MCF 10A (cell line): ENCODE measurements around the gene CDC37L1. TPM values are rescaled to one million over a fixed set of nuclear protein-coding genes. Genes with fewer than 3 reads are reported as not detected.

ENCODE experiments used
- Bru-seq: library from RNA; stranded (reverse); fragments of 400-500 nt; gene quantifications from one replicate; lab custom pipeline; 2021; lab: Mats Ljungman, UMichigan
- BruChase-seq, 2 experiments: library from RNA; stranded (reverse); fragments of 400-500 nt; gene quantifications; one replicate each; lab custom pipeline; 2021; lab: Mats Ljungman, UMichigan
- BruUV-seq: library from RNA; stranded (reverse); fragments of 400-500 nt; replicated peaks from 2 replicates; lab custom pipeline; 2021; lab: Mats Ljungman, UMichigan
- CTCF ChIA-PET: fragments of 300-600 bp; sonication (Branson Sonifier 250); formaldehyde crosslinking; extraction: SDS; loops from one replicate; lab custom pipeline; 2021; ENCODE audit warnings: antibody characterized with exemption, inconsistent platforms; lab: Yijun Ruan, JAX
- POLR2A ChIA-PET: fragments of 300-600, 350-650 bp; sonication (Branson Sonifier 250); formaldehyde crosslinking; extraction: SDS; loops from one replicate; lab custom pipeline; 2020; ENCODE audit warnings: antibody characterized with exemption, inconsistent platforms; lab: Yijun Ruan, JAX
- DNase-seq: peaks from one replicate; pipeline ENCODE4 v3.0.0-alpha.2; 2018; ENCODE audit not compliant: unreplicated experiment
- H3K27ac Mint-ChIP-seq: one replicate; pipeline ENCODE4 v1.8.0; 2022; ENCODE audit warnings: mild to moderate bottlenecking, low read depth, mixed read lengths; ENCODE audit not compliant: unreplicated experiment
- H3K27me3 Mint-ChIP-seq: one replicate; pipeline ENCODE4 v1.8.0; 2022; ENCODE audit warnings: mixed read lengths; ENCODE audit not compliant: insufficient read depth, unreplicated experiment
- H3K36me3 Mint-ChIP-seq: one replicate; pipeline ENCODE4 v1.8.0; 2022; ENCODE audit warnings: mild to moderate bottlenecking, moderate library complexity, mixed read lengths; ENCODE audit not compliant: insufficient read depth, unreplicated experiment
- H3K4me1 Mint-ChIP-seq: one replicate; pipeline ENCODE4 v1.8.0; 2022; ENCODE audit warnings: mixed read lengths; ENCODE audit not compliant: insufficient read depth, unreplicated experiment
- H3K4me3 Mint-ChIP-seq: one replicate; pipeline ENCODE4 v1.8.0; 2022; ENCODE audit warnings: mild to moderate bottlenecking, moderate library complexity, mixed read lengths; ENCODE audit not compliant: unreplicated experiment
- H3K9me3 Mint-ChIP-seq: one replicate; pipeline ENCODE4 v1.8.0; 2022; ENCODE audit warnings: mixed read lengths; ENCODE audit not compliant: unreplicated experiment
- CTCF ChIP-seq: fragments of 200-600 bp; IDR thresholded peaks from one replicate; pipeline ENCODE4 v1.8.0; 2022; ENCODE audit warnings: antibody characterized with exemption, mild to moderate bottlenecking; ENCODE audit not compliant: unreplicated experiment
- intact Hi-C: fragments of 100-400 bp; cut with micrococcal nuclease; formaldehyde crosslinking; loops from 2 replicates; pipeline ENCODE4 v1.14.1; 2022
- long read RNA-seq: library from polyadenylated mRNA; stranded (forward); transcript quantifications from one replicate; pipeline ENCODE4 v2.0.0, GENCODE V29; 2022
- total RNA-seq: library from RNA; stranded (reverse); gene quantifications from 2 replicates; pipeline ENCODE4 v1.2.3, GENCODE V29; 2022

CDC37L1 gene
- total RNA-seq (13.8 and 20.4 TPM in 2 replicates), Bru-seq, nascent RNA (percentile 84 among the genes with signal in this experiment), BruChase-seq, experiment 1, labeled RNA remaining after a 6-hour chase (percentile 49 among the genes with signal in this experiment), BruChase-seq, experiment 2, labeled RNA remaining after a 2-hour chase (percentile 79 among the genes with signal in this experiment)
- long read RNA-seq, transcript CDC37L1-201 (7 exons, 3,502 nt), result major isoform, 54 of 60 reads
- long read RNA-seq, partial matches to known transcripts, result 3 of 60 reads
- long read RNA-seq, other reads (novel, unspliced or antisense), result 3 of 60 reads

- H3K36me3 Mint-ChIP-seq, result peaks cover 12% of the 10 kb centered on the region
These were observed at the start of gene CDC37L1 for GRCh38 chr9:4679268-4680172. Gene CDC37L1, plus strand, starts transcription at chr9:4679569. Its CDS starts 199 bp downstream, at chr9:4679768.

GRCh38 chr9:4630836-4631235 lies 48.5 kb upstream of the CDC37L1 start:
- intact Hi-C loops, result no loop called here

More at GRCh38 chr9:4679268-4680172, at the start of gene CDC37L1:
- no TSS peak for BruUV-seq
- H3K27ac Mint-ChIP-seq, result no peak within 1 kb of the TSS
- H3K4me3 Mint-ChIP-seq, result no peak within 1 kb of the TSS
- no peaks in the 10 kb centered on the region for H3K27me3 Mint-ChIP-seq
- ChIA-PET CTCF (no interaction called here), POLR2A (interaction anchor here (0.5 to 1.4 kb wide), 19 partner anchors 9 to 1836 kb away, joined by 3 to 42 read pairs (median 4); partner anchors contain the start of genes AK3, JAK2, PLPP6 and PUM3)
- peaks cover 22% of the 10 kb centered on the region for H3K4me1 Mint-ChIP-seq
- DNase-seq, result peak; percentile 94
- intact Hi-C loops, result loop anchor here (1.0 to 2.0 kb wide), 2 partner anchors 17 to 64 kb away; partner anchors contain the start of gene PLPP6
- H3K9me3 Mint-ChIP-seq, result peaks cover 6% of the 10 kb centered on the region
- TF ChIP-seq CTCF, result peak; percentile 57

GRCh38 chr9:4638968-4639367 lies 40.4 kb upstream of the CDC37L1 start:
- no peak for DNase-seq
- Mint-ChIP-seq H3K36me3 (peaks cover 6% of the 10 kb centered on the region), H3K9me3 (no peaks in the 10 kb centered on the region), H3K4me1 (no peaks in the 10 kb centered on the region), H3K27me3 (no peaks in the 10 kb centered on the region), H3K4me3 (no peak overlapping the region), H3K27ac (no peak overlapping the region)
- intact Hi-C loops, result no loop called here
- ChIA-PET POLR2A (no interaction called here), CTCF (interaction anchor here (0.5 to 2.2 kb wide), 8 partner anchors 18 to 510 kb away, joined by 3 to 8 read pairs (median 3); no protein-coding TSS in a partner anchor)
- TF ChIP-seq CTCF, result no peak
- BruUV-seq, result no TSS peak

More at GRCh38 chr9:4630836-4631235, 48.5 kb upstream of the CDC37L1 start:
- TF ChIP-seq CTCF, result no peak
- no peaks in the 10 kb centered on the region for H3K27me3 Mint-ChIP-seq
- H3K27ac Mint-ChIP-seq, result no peak overlapping the region
- no peaks in the 10 kb centered on the region for H3K9me3 Mint-ChIP-seq
- ChIA-PET CTCF (no interaction called here), POLR2A (no interaction called here)
- DNase-seq, result no peak
- no TSS peak for BruUV-seq
- H3K36me3 Mint-ChIP-seq, result peaks cover 6% of the 10 kb centered on the region
- H3K4me3 Mint-ChIP-seq, result no peak overlapping the region
- H3K4me1 Mint-ChIP-seq, result no peaks in the 10 kb centered on the region
